ENCODE measurements around the gene FDX2.
"Not testable (repeated sequence)": the region's sequence is repeated elsewhere in the genome, so short reads cannot be mapped to it uniquely, and the experiment has no call there.

Gene FDX2

GRCh38 chr19:10283301-10284064 lies 32.3 kb downstream of the FDX2 start:
- DNase-seq: no peak

- DNase-seq: not testable (repeated sequence)
Observed at GRCh38 chr19:10282043-10282442, 33.8 kb downstream of the FDX2 start.

- no peak for DNase-seq
Observed at GRCh38 chr19:10279737-10280442, 35.9 kb downstream of the FDX2 start.

- DNase-seq: no peak
Observed at GRCh38 chr19:10278935-10279334, 36.9 kb downstream of the FDX2 start.

GRCh38 chr19:10277795-10278589 lies 37.8 kb downstream of the FDX2 start:
- no peak for DNase-seq

- DNase-seq: no peak
Observed at GRCh38 chr19:10274589-10274988, 41.2 kb downstream of the FDX2 start.

GRCh38 chr19:10271543-10272086 lies 44.2 kb downstream of the FDX2 start:
- DNase-seq: no peak

- peak; percentile 64 for DNase-seq
Observed at GRCh38 chr19:10270616-10271394, 45.0 kb downstream of the FDX2 start, which contains the start of gene ICAM1. Gene ICAM1, plus strand, starts transcription at chr19:10271120. Its CDS starts 40 bp downstream, at chr19:10271160.

GRCh38 chr19:10270180-10270615 lies 45.6 kb downstream of the FDX2 start:
- DNase-seq: peak; percentile 48

GRCh38 chr19:10269333-10270179 lies 46.3 kb downstream of the FDX2 start:
- peak; percentile 89 for DNase-seq

GRCh38 chr19:10268071-10268470 lies 47.7 kb downstream of the FDX2 start:
- no peak for DNase-seq

GRCh38 chr19:10266706-10267105 lies 49.1 kb downstream of the FDX2 start:
- no peak for DNase-seq

- DNase-seq: no peak
Observed at GRCh38 chr19:10262771-10263170, 53.0 kb downstream of the FDX2 start.

- DNase-seq: peak; percentile 36
Observed at GRCh38 chr19:10260141-10260584, 55.7 kb downstream of the FDX2 start.
